HEK293T (cell line): Measurements from ENCODE around the gene FAM237B.
"Not testable (repeated sequence)": the region's sequence is repeated elsewhere in the genome, so short reads cannot be mapped to it uniquely, and the experiment has no call there.

Experiments used
- CTCF ChIA-PET: fragments of 350-600 bp; formaldehyde crosslinking; extraction: SDS; loops from one replicate; lab custom pipeline; 2021; ENCODE audit warnings: antibody characterized with exemption, inconsistent platforms; lab: Yijun Ruan, JAX
- POLR2A ChIA-PET: fragments of 350-600 bp; formaldehyde crosslinking; extraction: SDS; loops from one replicate; lab custom pipeline; 2020; ENCODE audit warnings: antibody characterized with exemption, inconsistent platforms; lab: Yijun Ruan, JAX
- DNase-seq: peaks from one replicate; pipeline ENCODE4 v3.0.0; 2012; ENCODE audit warnings: mixed read lengths; ENCODE audit errors: extremely low spot score
- ARNT ChIP-seq: fragments of 450-650 bp; IDR thresholded peaks from 2 replicates; pipeline ENCODE4 v1.6.1; 2017; ENCODE audit warnings: mild to moderate bottlenecking
- BHLHE40 ChIP-seq: fragments of 450-650 bp; IDR thresholded peaks from 2 replicates; pipeline ENCODE4 v1.6.1; 2016; ENCODE audit warnings: mild to moderate bottlenecking, moderate library complexity, borderline replicate concordance
- CTBP1 ChIP-seq: fragments of 450-650 bp; IDR thresholded peaks from 2 replicates; pipeline ENCODE4 v1.6.1; 2016; ENCODE audit warnings: borderline replicate concordance
- ELF4 ChIP-seq: fragments of 450-650 bp; IDR thresholded peaks from 2 replicates; pipeline ENCODE4 v1.6.1; 2017; ENCODE audit warnings: antibody characterized with exemption
- FOXA1 ChIP-seq: fragments of 450-650 bp; IDR thresholded peaks from 2 replicates; pipeline ENCODE4 v1.6.1; 2016; ENCODE audit warnings: mild to moderate bottlenecking
- FOXK2 ChIP-seq: fragments of 450-650 bp; IDR thresholded peaks from 2 replicates; pipeline ENCODE4 v1.6.1; 2016; ENCODE audit warnings: mild to moderate bottlenecking
- FOXM1 ChIP-seq: fragments of 450-650 bp; IDR thresholded peaks from 2 replicates; pipeline ENCODE4 v1.6.1; 2017; ENCODE audit warnings: mild to moderate bottlenecking, borderline replicate concordance
- HDGF ChIP-seq: fragments of 450-650 bp; IDR thresholded peaks from 2 replicates; pipeline ENCODE4 v1.6.1; 2017; ENCODE audit warnings: antibody characterized with exemption, borderline replicate concordance
- L3MBTL2 ChIP-seq: fragments of 450-650 bp; conservative IDR thresholded peaks from 2 replicates; pipeline ENCODE4 v1.6.1; 2016; ENCODE audit warnings: mild to moderate bottlenecking
- LEF1 ChIP-seq: fragments of 450-650 bp; IDR thresholded peaks from 2 replicates; pipeline ENCODE4 v1.6.1; 2017; ENCODE audit warnings: mild to moderate bottlenecking, borderline replicate concordance
- NFRKB ChIP-seq: fragments of 450-650 bp; IDR thresholded peaks from 2 replicates; pipeline ENCODE4 v1.6.1; 2016; ENCODE audit warnings: mild to moderate bottlenecking, moderate library complexity
- PKNOX1 ChIP-seq: fragments of 450-650 bp; IDR thresholded peaks from 2 replicates; pipeline ENCODE4 v1.6.1; 2016
- SP1 ChIP-seq: fragments of 450-650 bp; IDR thresholded peaks from 2 replicates; pipeline ENCODE4 v1.6.1; 2017
- SUZ12 ChIP-seq: fragments of 450-650 bp; IDR thresholded peaks from 2 replicates; pipeline ENCODE4 v1.6.1; 2016; ENCODE audit warnings: mild to moderate bottlenecking
- TARDBP ChIP-seq: fragments of 450-650 bp; IDR thresholded peaks from 2 replicates; pipeline ENCODE4 v1.6.1; 2016
- ZNF384 ChIP-seq: fragments of 450-650 bp; IDR thresholded peaks from 2 replicates; pipeline ENCODE4 v1.6.1; 2016

Gene FAM237B

DNA sequence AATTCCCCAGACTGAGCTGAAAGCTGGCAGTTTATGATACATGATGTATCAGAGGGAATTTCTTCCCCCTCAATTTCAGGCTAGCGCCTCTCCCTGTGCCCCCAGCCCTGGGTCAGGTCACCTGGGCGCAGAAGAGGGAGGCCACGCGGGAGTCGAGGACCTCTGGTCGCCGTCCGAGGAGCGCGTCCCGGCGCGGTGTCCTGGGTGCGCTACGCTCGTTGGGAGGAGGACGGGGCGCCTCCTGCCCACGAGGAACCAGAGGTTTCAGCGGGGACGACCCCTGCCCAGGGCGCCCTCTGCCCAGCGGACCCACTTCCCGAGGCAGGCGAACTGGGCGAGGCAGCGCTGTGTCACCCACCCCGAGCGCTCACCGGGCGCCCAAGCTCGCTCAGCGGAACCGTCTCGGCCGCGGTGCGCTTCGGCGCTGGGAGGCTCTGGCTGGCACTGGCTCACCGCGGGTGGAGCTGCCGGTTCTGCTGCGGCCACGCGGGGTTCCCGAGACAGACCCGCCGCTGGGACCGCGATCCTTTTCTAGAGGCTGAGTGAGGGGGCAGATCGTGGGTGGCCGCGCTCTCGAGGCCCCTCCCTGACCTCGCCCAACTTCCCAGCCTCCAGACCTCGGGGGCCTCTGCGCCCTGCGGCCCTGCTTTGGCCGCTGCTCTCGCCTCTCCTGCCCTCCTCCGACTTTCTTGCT is at the start of gene FAM237B:
FAM237B (minus strand) TSS at position 504 of the 694 bp plus-strand sequence. CDS start 1,556 bp downstream, outside the sequence.
- TF ChIP-seq FOXK2 (no peak), PKNOX1 (no peak), FOXA1 (no peak), FOXM1 (no peak), L3MBTL2 (peak; percentile 45), SP1 (no peak)
- DNase-seq = peak; percentile 55
- CTCF ChIA-PET = interaction anchor here (0.9 kb wide), 1 partner anchor 25 kb away, joined by 3 read pairs; no protein-coding TSS in a partner anchor
- POLR2A ChIA-PET = no interaction called here

DNA sequence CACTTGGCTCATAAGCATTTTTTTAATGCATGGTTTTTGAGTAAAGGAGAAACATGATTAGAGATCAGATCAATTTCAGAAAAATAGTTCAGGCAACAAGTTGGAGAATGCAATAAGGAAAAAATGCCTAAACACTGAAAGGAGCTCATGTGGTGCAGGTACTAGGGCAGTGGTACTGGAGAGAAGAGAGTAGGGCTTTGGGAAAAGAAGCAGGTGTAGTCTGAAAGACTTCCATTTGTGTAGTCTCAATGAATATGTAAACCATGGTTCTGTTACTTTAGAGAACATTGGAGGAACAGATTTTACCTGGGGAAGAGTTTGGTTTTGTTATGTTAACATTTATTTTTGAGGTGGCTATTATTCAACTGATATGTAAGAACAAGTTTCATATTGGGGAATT is 30.9 kb upstream of the FAM237B start:
- ChIA-PET CTCF (no interaction called here), POLR2A (no interaction called here)
- no peak for DNase-seq
- TF ChIP-seq BHLHE40 = no peak
- no peak for TF ChIP-seq FOXM1
- TF ChIP-seq L3MBTL2 = no peak
- TF ChIP-seq ARNT = no peak
- TF ChIP-seq SP1 = no peak
- no peak for TF ChIP-seq CTBP1
- TF ChIP-seq PKNOX1 = no peak
- TF ChIP-seq FOXA1 = no peak
- no peak for TF ChIP-seq FOXK2
- no peak for TF ChIP-seq TARDBP

- CTCF ChIA-PET, POLR2A ChIA-PET, DNase-seq: not testable (repeated sequence)
These were observed 28.9 kb upstream of the FAM237B start for GRCh38 chr7:90350032-90350431.

GRCh38 chr7:90349305-90349704 is 28.2 kb upstream of the FAM237B start:
- POLR2A ChIA-PET = no interaction called here
- CTCF ChIA-PET = no interaction called here
- no peak for DNase-seq
- TF ChIP-seq SUZ12 = no peak
- TF ChIP-seq ARNT = no peak
- TF ChIP-seq PKNOX1 = no peak
- TF ChIP-seq FOXA1 = no peak
- TF ChIP-seq ELF4 = no peak
- TF ChIP-seq SP1 = no peak
- no peak for TF ChIP-seq TARDBP
- no peak for TF ChIP-seq HDGF
- TF ChIP-seq FOXK2 = no peak
- no peak for TF ChIP-seq NFRKB

- ChIA-PET CTCF (no interaction called here), POLR2A (no interaction called here)
- no peak for TF ChIP-seq ARNT
- TF ChIP-seq FOXM1 = no peak
- no peak for TF ChIP-seq NFRKB
- no peak for TF ChIP-seq L3MBTL2
- TF ChIP-seq LEF1 = no peak
- TF ChIP-seq HDGF = no peak
- TF ChIP-seq CTBP1 = no peak
- no peak for TF ChIP-seq SUZ12
- no peak for TF ChIP-seq PKNOX1
- TF ChIP-seq TARDBP = no peak
- TF ChIP-seq FOXA1 = no peak
- no peak for TF ChIP-seq BHLHE40
- TF ChIP-seq FOXK2 = no peak
- TF ChIP-seq ZNF384 = no peak
- TF ChIP-seq ELF4 = no peak
- no peak for TF ChIP-seq SP1
- no peak for DNase-seq
These were observed 26.7 kb upstream of the FAM237B start for GRCh38 chr7:90347759-90348158.

DNA sequence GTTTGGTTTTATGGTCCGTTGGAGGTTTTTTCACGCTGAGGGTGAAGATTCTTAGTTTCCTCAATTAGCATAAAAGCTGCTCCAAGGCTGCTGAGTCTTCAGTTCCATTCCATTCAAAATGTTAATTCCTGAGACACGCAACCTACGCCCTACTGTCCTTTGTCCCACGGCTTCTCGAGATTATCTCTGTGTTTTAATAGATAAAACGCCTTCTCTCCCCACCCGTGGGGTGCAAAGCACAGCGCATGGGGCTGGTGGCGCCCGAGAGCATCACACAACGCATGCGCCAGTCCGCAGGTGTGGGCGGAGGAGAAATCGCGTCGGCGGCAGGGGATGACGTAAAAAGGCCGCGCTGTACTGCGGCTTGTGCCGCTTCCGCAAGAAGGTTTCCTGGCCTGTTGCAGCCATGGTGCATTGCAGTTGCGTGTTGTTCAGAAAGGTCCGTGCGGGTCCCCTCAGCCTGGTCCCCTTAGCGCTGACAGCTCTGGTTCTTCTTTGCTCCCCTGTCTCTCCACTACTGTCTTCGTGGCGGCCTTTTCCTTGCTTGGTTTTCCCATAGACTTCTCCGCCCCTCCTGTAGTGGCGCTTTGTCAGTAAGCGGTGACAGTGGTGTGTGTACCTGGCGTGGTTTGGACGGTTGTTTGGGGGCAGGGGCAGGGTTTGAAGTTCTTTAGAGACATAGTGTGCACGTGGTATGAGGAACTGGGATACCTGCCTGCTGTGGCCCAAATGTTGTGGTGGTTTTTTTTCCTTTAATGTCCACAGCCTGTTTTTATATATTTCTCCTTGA is 25.4 kb upstream of the FAM237B start, which contains the start of gene GTPBP10:
GTPBP10 (plus strand) TSS at position 381 of the 790 bp plus-strand sequence; CDS start at position 407, 26 bp downstream.
- TF ChIP-seq LEF1 (no peak), L3MBTL2 (peak; percentile 71), SP1 (no peak), ELF4 (peak; percentile 83)
- CTCF ChIA-PET = interaction anchor here (0.8 kb wide), 2 partner anchors 25 to 36 kb away, joined by 3 read pairs; partner anchors contain the start of gene FAM237B
- DNase-seq = peak; percentile 93
- POLR2A ChIA-PET = interaction anchor here (0.6 to 1.2 kb wide), 2 partner anchors 10 to 68 kb away, joined by 3 to 6 read pairs; no protein-coding TSS in a partner anchor
